ENCODE data around the gene ALDH16A1.
"Not testable (repeated sequence)": the region's sequence is repeated elsewhere in the genome, so short reads cannot be mapped to it uniquely, and the experiment has no call there.

The ALDH16A1 gene

DNA sequence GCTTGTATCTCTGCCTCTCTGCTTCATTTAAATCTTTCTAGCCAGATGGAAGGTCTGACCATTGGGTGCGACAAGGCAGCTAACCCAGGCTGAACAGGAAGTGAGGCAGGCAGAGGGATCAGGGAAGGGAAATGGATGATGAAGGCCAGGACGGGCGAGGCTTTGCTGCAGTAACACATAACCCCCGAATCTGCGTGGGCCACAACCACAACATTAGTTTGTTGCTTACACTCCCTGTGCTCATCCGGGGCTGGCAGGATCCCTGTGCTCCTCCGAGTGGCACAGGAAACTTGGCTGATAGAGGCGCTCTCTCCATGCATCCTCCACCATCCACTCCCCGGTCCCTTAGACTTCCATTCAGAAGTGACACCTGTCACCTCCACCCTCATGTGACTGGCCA is 19.9 kb downstream of the ALDH16A1 start:
- DNase-seq (ENCODE audit: extremely low spot score): no peak
- CTCF ChIA-PET: interaction anchor here (0.7 to 5.6 kb wide), 23 partner anchors 10 to 208 kb away, joined by 3 to 72 read pairs (median 4); partner anchors contain the start of genes ALDH16A1, PIH1D1, PRMT1 and RPS11
- TF ChIP-seq, protein P1, sequence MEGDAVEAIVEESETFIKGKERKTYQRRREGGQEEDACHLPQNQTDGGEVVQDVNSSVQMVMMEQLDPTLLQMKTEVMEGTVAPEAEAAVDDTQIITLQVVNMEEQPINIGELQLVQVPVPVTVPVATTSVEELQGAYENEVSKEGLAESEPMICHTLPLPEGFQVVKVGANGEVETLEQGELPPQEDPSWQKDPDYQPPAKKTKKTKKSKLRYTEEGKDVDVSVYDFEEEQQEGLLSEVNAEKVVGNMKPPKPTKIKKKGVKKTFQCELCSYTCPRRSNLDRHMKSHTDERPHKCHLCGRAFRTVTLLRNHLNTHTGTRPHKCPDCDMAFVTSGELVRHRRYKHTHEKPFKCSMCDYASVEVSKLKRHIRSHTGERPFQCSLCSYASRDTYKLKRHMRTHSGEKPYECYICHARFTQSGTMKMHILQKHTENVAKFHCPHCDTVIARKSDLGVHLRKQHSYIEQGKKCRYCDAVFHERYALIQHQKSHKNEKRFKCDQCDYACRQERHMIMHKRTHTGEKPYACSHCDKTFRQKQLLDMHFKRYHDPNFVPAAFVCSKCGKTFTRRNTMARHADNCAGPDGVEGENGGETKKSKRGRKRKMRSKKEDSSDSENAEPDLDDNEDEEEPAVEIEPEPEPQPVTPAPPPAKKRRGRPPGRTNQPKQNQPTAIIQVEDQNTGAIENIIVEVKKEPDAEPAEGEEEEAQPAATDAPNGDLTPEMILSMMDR (IDR thresholded peaks at IDR 0.05; ENCODE audit: control extremely low read depth, extremely low read depth, low read depth, missing control alignments): no peak
- POLR2A ChIA-PET: no interaction called here

DNA sequence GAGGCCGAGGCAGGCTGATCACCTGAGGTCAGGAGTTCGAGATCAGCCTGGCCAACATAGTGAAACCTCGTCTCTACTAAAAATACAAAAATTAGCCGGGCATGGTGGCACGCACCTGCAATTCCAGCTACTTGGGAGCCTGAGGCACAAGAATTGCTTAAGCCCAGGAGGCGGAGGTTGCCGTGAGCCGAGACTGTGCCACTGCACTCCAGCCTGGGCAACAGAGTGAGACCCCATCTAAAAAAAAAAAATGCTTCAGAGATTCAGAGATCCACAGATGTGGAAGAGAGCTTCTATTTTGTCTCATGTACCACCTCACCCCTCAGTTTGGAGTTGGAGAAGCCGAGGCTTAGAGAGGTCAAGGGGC is 20.5 kb downstream of the ALDH16A1 start:
- ChIA-PET POLR2A (interaction anchor here (0.5 to 1.0 kb wide), 2 partner anchors 20 to 90 kb away, joined by 3 read pairs; partner anchors contain the start of gene ALDH16A1), CTCF (interaction anchor here (0.7 to 5.6 kb wide), 35 partner anchors 9 to 247 kb away, joined by 3 to 72 read pairs (median 3); partner anchors contain the start of genes ALDH16A1, PIH1D1, PRMT1 and RPS11)
- not testable (repeated sequence) for DNase-seq (ENCODE audit: extremely low spot score)

DNA sequence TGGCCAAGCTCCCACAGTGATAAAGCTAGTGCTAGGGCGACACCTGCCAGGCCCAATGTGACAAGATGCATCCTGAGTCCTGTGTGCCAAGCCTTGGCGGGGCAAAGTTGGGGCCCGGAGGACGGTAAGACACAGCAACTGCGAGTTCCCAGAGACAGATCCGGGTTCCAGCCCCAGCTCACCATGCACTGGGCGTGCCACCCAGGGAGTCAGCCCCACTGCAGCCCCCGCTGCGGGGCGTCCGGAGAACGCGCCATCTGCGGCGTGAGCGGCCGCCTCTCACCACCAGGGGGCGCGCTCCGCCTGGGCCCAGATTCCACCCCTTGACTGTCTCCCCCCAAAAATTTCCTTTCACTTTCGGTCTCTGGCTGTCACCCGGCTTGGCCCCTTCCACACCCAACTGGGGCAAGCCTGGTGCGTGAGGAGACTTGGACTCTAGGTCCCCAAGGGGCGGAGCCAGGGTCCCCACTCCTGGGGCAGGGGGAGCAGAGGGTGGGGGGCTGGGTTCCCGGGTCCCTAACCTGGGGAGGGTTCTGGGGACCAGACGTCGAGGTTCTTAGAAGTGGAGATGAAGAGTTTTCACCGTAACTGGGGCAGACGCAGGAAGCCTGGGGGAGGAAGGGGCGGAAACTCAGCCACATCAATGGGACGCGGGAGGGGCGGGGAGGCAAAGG is 21.0 kb downstream of the ALDH16A1 start, which contains the start of gene FLT3LG:
TSS of gene FLT3LG (plus strand) at position 348 of the 674 bp plus-strand sequence. CDS start 425 bp downstream, outside the sequence.
- DNase-seq (ENCODE audit: extremely low spot score): peak; percentile 92
- CTCF ChIA-PET: interaction anchor here (0.7 to 5.6 kb wide), 35 partner anchors 9 to 247 kb away, joined by 3 to 72 read pairs (median 3); partner anchors contain the start of genes ALDH16A1, PIH1D1, PRMT1 and RPS11
- POLR2A ChIA-PET: interaction anchor here (0.5 to 1.0 kb wide), 2 partner anchors 21 to 89 kb away, joined by 3 read pairs; partner anchors contain the start of gene ALDH16A1
- TF ChIP-seq, protein P1 (IDR thresholded peaks at IDR 0.05; ENCODE audit: control extremely low read depth, extremely low read depth, low read depth, missing control alignments): peak; percentile 94

DNA sequence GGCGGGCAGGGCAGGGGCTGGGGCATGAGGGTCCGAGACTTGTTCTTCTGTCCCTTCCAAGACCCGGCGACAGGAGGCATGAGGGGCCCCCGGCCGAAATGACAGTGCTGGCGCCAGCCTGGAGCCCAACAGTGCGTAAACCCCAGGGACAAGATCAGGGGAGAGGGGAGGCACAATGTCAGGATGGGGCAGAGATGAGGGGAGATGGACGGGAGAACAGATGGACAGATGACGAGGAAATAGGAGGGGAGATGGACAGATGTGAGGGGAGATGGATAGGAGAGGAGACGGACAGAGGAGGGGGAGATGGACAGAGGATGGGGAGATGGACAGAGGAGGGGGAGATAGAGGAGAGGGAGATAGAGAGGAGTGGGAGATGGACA is 21.5 kb downstream of the ALDH16A1 start:
- peak; percentile 21 for DNase-seq (ENCODE audit: extremely low spot score)
- ChIA-PET CTCF (interaction anchor here (1.1 to 2.3 kb wide), 4 partner anchors 16 to 249 kb away, joined by 3 to 8 read pairs (median 6); no protein-coding TSS in a partner anchor), POLR2A (no interaction called here)
- TF ChIP-seq, protein P1 (IDR thresholded peaks at IDR 0.05; ENCODE audit: control extremely low read depth, extremely low read depth, low read depth, missing control alignments): no peak

DNA sequence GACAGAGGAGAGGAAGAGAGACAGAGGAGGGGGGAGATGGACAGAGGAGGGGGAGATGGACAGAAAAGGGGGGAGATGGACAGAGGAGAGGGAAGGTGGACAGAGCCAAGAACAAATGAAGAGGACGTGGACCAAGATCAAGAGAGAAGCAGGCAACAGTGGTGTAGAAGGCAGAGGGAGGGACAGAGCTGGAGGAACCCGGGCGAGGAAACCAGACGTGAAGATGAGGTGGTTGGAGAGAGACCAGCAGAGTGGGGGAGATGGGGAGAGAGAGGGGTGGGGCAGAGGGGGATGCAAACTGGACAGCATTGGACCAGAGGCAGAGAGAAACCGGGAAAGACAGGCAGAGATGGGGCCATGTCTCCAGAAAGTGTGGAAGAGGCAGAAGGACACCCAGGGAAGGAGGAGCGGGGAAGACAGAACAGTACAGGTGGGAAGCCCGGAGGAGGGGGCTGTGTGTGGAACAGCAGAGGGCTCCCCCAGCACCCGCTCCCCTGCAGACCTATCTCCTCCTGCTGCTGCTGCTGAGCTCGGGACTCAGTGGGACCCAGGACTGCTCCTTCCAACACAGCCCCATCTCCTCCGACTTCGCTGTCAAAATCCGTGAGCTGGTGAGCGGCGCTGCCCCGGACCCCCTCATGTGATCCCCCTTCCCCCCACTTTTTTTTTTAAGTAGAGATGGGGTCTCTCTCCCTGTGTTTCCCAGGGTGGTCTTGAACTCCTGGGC is 22.3 kb downstream of the ALDH16A1 start:
- ChIA-PET POLR2A (interaction anchor here (0.6 to 1.0 kb wide), 2 partner anchors 19 to 118 kb away, joined by 4 read pairs; no protein-coding TSS in a partner anchor), CTCF (interaction anchor here (0.7 to 2.3 kb wide), 8 partner anchors 17 to 249 kb away, joined by 3 to 8 read pairs (median 4); partner anchors contain the start of gene PIH1D1)
- TF ChIP-seq, protein P1 (IDR thresholded peaks at IDR 0.05; ENCODE audit: control extremely low read depth, extremely low read depth, low read depth, missing control alignments): no peak
- DNase-seq (ENCODE audit: extremely low spot score): peak; percentile 19

DNA sequence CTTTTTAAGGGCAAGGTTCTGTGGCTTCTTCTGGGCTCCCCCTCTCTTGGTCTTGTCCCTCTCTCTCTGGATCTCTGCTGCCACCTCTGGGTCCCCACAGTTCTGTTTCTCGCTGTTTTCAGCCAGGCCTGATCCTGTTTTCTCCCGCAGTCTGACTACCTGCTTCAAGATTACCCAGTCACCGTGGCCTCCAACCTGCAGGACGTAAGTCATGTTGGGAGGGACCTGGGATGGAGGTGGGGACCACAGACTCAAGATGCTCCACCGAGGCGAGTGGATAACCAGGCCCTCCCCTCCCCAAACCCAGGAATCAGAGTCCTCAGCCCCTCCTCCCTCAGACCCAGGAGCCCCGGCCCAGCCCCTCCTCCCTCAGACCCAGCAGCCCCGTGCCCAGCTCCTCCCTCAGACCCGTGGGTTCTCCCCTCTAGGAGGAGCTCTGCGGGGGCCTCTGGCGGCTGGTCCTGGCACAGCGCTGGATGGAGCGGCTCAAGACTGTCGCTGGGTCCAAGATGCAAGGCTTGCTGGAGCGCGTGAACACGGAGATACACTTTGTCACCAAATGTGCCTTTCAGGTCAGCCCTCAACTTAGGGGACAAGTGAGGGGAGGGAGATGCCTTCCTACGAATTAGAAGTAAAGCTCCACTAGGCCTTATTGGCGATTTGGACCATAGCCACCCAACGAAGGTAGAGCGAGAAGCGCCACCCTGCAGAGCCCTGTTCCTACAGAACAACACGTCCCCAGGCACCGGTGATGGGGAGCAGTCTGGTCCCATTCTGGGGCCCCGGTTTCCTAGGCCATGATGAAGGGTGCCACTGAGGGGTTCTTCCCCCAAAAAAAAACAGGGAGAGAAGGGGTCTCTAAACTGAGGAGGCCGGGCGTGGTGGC is 23.2 kb downstream of the ALDH16A1 start:
- CTCF ChIA-PET: interaction anchor here (0.7 to 2.3 kb wide), 9 partner anchors 13 to 250 kb away, joined by 3 to 8 read pairs (median 4); partner anchors contain the start of gene PIH1D1
- TF ChIP-seq, protein P1 (IDR thresholded peaks at IDR 0.05; ENCODE audit: control extremely low read depth, extremely low read depth, low read depth, missing control alignments): peak; percentile 33
- POLR2A ChIA-PET: interaction anchor here (0.6 to 1.2 kb wide), 5 partner anchors 16 to 203 kb away, joined by 3 to 4 read pairs (median 4); partner anchors contain the start of gene ALDH16A1
- peak; percentile 55 for DNase-seq (ENCODE audit: extremely low spot score)
